AG04450 (cell line): ENCODE results near the gene PSMG4. TPM values are rescaled to one million over a fixed set of nuclear protein-coding genes. Genes with fewer than 3 reads are reported as not detected.

ENCODE experiments used
- CTCF ChIA-PET: fragments of 300-600, 350-600 bp; formaldehyde crosslinking; extraction: SDS; loops from one replicate; lab custom pipeline; 2022; ENCODE audit warnings: antibody characterized with exemption, inconsistent platforms; lab: Charles Lee
- POLR2A ChIA-PET: fragments of 350-600 bp; formaldehyde crosslinking; extraction: SDS; loops from one replicate; lab custom pipeline; 2021; ENCODE audit warnings: antibody characterized with exemption, inconsistent platforms; lab: Yijun Ruan, JAX
- DNase-seq: peaks from one replicate; pipeline ENCODE4 v3.0.0-alpha.2; 2011; ENCODE audit warnings: low read depth, low spot score
- H3K27ac ChIP-seq: one replicate; pipeline ENCODE4 v1.5.1; 2012; ENCODE audit warnings: low read depth, low read length, control low read depth
- H3K27me3 ChIP-seq: one replicate; pipeline ENCODE4 v1.6.0; 2012; ENCODE audit warnings: low read length; ENCODE audit not compliant: control insufficient read depth, insufficient read depth
- H3K4me3 ChIP-seq: 2 replicates; pipeline ENCODE4 v1.5.1; 2011; ENCODE audit warnings: mild to moderate bottlenecking, low read depth, low read length, control low read depth
- H3K9me3 ChIP-seq: 2 replicates; pipeline ENCODE4 v1.5.1; 2012; ENCODE audit warnings: low read length; ENCODE audit not compliant: control insufficient read depth, insufficient read depth
- polyA plus RNA-seq: library from polyadenylated mRNA; depleted of rRNA; stranded (reverse); fragments of >200 nt; gene quantifications from 2 replicates; pipeline ENCODE4 v1.2.3, GENCODE V29; 2011
- TF ChIP-seq, protein P1 (sequence below): IDR thresholded peaks from 2 replicates; pipeline ENCODE4 v1.5.1; 2011; ENCODE audit warnings: low read depth, low read length, control low read depth, inconsistent platforms

The PSMG4 gene
- polyA plus RNA-seq, 1 experiment, result 15.8 TPM

DNA sequence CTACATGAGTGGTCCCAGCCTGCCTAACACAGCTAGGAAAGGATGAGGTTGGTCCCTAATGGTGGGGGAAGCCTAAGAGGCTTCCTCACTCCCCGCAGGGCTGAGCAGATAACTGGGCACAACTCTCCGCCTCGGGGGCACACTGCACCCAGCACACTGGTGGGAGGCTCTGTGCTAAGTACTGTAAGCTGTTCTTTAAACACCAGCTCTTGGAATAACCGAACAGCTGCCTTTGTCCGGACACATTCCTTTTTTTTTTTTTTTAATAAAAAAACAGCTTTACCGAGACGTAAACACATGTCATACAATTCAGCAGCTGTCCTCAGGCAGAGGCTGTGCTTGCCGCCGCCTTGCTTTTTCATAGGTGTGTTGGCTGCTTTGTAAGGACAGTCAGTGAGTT, 6.9 kb downstream of the PSMG4 start:
- CTCF ChIA-PET, result interaction anchor here (1.3 kb wide), 1 partner anchor 139 kb away, joined by 10 read pairs; no protein-coding TSS in a partner anchor
- TF ChIP-seq, protein P1, sequence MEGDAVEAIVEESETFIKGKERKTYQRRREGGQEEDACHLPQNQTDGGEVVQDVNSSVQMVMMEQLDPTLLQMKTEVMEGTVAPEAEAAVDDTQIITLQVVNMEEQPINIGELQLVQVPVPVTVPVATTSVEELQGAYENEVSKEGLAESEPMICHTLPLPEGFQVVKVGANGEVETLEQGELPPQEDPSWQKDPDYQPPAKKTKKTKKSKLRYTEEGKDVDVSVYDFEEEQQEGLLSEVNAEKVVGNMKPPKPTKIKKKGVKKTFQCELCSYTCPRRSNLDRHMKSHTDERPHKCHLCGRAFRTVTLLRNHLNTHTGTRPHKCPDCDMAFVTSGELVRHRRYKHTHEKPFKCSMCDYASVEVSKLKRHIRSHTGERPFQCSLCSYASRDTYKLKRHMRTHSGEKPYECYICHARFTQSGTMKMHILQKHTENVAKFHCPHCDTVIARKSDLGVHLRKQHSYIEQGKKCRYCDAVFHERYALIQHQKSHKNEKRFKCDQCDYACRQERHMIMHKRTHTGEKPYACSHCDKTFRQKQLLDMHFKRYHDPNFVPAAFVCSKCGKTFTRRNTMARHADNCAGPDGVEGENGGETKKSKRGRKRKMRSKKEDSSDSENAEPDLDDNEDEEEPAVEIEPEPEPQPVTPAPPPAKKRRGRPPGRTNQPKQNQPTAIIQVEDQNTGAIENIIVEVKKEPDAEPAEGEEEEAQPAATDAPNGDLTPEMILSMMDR, result no peak
- Histone ChIP-seq H3K4me3 (no peak overlapping the region), H3K27me3 (no peaks in the 10 kb centered on the region), H3K9me3 (no peaks in the 10 kb centered on the region; the same call in 1 of the 2 replicates), H3K27ac (peak overlapping the region; percentile 11)
- POLR2A ChIA-PET, result interaction anchor here (0.6 to 1.2 kb wide), 4 partner anchors 11 to 266 kb away, joined by 3 read pairs; partner anchors contain the start of genes NQO2 and RIPK1
- DNase-seq, result no peak

DNA sequence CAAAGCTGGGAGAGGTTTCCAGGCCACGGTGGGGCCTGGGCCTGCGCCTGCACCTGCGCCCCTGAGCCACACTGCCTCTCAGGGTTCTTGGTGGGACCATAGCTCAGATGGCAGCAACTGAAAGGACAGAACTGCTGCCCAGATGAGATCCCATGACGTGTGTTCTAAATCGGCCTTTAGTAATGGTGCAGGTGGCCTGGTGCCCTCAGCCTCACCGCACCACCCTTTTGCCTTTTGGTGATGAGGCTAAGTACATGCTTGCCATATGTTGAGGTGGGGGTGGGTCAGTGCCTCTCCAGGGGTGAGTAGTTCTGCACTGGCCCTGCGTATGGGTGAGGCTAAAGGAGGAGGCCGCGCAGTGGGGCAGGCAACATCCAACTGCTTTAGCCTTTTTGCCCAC, 7.4 kb downstream of the PSMG4 start:
- TF ChIP-seq, protein P1, result no peak
- CTCF ChIA-PET, result interaction anchor here (1.3 kb wide), 1 partner anchor 140 kb away, joined by 10 read pairs; no protein-coding TSS in a partner anchor
- H3K9me3 ChIP-seq, result no peaks in the 10 kb centered on the region; the same call in 1 of the 2 replicates
- POLR2A ChIA-PET, result interaction anchor here (0.7 to 1.2 kb wide), 3 partner anchors 10 to 267 kb away, joined by 3 read pairs; partner anchors contain the start of genes NQO2 and RIPK1
- H3K27ac ChIP-seq, result no peak overlapping the region
- no peaks in the 10 kb centered on the region for H3K27me3 ChIP-seq
- DNase-seq, result no peak
- H3K4me3 ChIP-seq, result no peak overlapping the region

DNA sequence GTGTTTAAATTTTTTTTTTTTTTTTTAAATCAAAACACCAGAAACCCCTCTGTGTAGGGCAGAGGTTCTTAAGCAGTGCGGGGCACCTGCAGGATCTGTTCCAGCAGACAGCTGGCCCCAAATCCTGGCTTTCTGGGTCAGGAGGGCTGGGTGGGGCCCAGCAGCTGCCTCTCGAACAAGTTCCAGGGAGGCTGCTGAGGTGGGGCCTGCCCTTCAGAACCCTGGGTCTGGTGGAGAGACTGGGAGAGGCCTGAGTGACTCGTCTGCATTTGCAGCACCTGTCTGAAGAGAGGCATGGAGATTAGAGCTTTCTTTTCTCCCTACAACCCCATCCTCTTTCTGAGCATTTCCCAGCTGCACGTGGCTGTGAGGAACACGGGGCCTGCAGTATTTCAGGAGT, 8.4 kb downstream of the PSMG4 start:
- Histone ChIP-seq H3K4me3 (no peak overlapping the region), H3K27ac (no peak overlapping the region), H3K9me3 (no peaks in the 10 kb centered on the region; the same call in 1 of the 2 replicates), H3K27me3 (no peaks in the 10 kb centered on the region)
- DNase-seq, result no peak
- ChIA-PET CTCF (interaction anchor here (0.5 to 0.6 kb wide), 2 partner anchors 12 to 711 kb away, joined by 3 to 8 read pairs; no protein-coding TSS in a partner anchor), POLR2A (no interaction called here)
- TF ChIP-seq, protein P1, result no peak

DNA sequence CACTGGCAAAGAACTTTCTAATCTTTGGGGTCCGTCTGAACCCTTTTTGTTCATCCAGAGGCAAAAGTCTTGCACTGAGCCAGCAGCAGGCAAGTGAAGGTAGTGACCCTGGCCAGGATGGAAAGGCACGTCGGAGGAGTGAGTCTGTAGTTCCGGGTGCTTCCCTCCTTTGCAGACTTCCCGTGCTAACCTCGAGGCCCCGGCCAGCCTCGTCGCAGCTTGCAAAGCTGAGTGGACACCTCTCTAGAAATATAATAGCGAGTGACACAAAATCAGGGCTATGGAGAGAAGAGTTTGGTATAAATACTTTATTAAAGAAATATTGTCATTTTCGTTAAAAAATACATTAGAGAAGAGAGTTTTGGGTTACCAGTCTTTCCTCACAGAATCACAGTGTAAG, 9.9 kb downstream of the PSMG4 start:
- DNase-seq, result no peak
- ChIA-PET CTCF (no interaction called here), POLR2A (no interaction called here)
- H3K9me3 ChIP-seq, result no peaks in the 10 kb centered on the region; the same call in 1 of the 2 replicates
- H3K4me3 ChIP-seq, result no peak overlapping the region
- H3K27ac ChIP-seq, result no peak overlapping the region
- H3K27me3 ChIP-seq, result no peaks in the 10 kb centered on the region
- TF ChIP-seq, protein P1, result no peak

DNA sequence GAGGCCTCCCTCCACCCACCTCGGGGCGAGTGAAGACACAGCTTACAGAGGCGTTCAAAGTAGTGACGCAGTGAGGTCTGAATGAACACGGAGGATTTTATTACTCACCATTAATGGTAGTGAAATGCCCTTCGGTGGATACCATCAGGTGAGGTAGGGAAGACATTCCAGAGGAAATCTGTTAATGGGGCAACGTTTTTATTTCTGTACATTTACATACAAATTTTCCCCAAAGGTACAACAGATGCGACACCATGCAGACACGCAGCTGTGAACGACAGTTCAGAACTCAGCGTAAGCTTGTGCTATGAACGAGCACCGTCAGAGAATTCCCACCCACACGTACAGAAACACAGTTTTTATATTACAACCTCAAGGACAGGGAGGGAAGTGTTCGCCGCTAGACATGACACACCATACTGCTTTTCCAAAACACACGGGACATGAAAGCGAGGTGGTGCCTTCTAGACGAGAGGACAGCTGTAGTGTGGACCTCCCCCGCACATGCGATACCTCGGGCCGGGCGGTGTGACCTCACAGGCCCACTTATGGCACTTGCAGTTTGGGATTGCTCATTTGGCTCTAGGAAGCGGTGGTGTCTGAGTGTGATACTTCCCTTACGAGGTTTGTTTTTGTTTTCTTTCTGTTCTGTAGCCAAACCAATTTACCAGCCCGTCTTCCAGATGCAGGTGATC, 10.7 kb downstream of the PSMG4 start:
- CTCF ChIA-PET, result no interaction called here
- Histone ChIP-seq H3K27ac (no peak overlapping the region), H3K4me3 (no peak overlapping the region), H3K27me3 (no peaks in the 10 kb centered on the region), H3K9me3 (no peaks in the 10 kb centered on the region; the same call in 1 of the 2 replicates)
- DNase-seq, result no peak
- TF ChIP-seq, protein P1, result no peak
- POLR2A ChIA-PET, result no interaction called here
